A673 (cell line): ENCODE results near the gene SVOP. TPM values are rescaled to one million over a fixed set of nuclear protein-coding genes. Genes with fewer than 3 reads are reported as not detected.

Experiments
- BruUV-seq: library from RNA; stranded (reverse); fragments of 400-500 nt; replicated peaks from 2 replicates; lab custom pipeline; 2021; lab: Mats Ljungman, UMichigan
- CTCF ChIA-PET: fragments of 300-600 bp; sonication (Branson Sonifier 250); formaldehyde crosslinking; loops from one replicate; lab custom pipeline; 2022; ENCODE audit warnings: antibody characterized with exemption; lab: Charles Lee
- POLR2A ChIA-PET: fragments of 300-600 bp; sonication (Branson Sonifier 250); formaldehyde crosslinking; loops from one replicate; lab custom pipeline; 2022; ENCODE audit warnings: antibody characterized with exemption; ENCODE audit not compliant: low non-redundant PET; lab: Charles Lee
- DNase-seq: peaks from one replicate; pipeline ENCODE4 v3.0.0-alpha.2; 2015; ENCODE audit warnings: low spot score
- H3K27ac ChIP-seq: fragments of 200-600 bp; sonication (generic); 2 replicates; pipeline ENCODE4 v1.5.1; 2016; ENCODE audit warnings: mixed run types, low read depth, mild to moderate bottlenecking, mixed read lengths, antibody characterized with exemption, low read length; ENCODE audit not compliant: poor library complexity, severe bottlenecking
- H3K27me3 ChIP-seq: fragments of 200-600 bp; sonication (generic); replicated peaks from 2 replicates; pipeline ENCODE4 v1.6.1; 2017; ENCODE audit warnings: mixed run types, low read depth, mild to moderate bottlenecking, mixed read lengths, antibody characterized with exemption, low read length; ENCODE audit not compliant: insufficient read depth, poor library complexity
- H3K36me3 ChIP-seq: fragments of 200-600 bp; sonication (generic); 2 replicates; pipeline ENCODE4 v1.6.1; 2016; ENCODE audit warnings: mixed run types, mild to moderate bottlenecking, mixed read lengths, antibody characterized with exemption, low read length; ENCODE audit not compliant: insufficient read depth, poor library complexity, severe bottlenecking
- H3K4me1 ChIP-seq: fragments of 200-600 bp; sonication (generic); 2 replicates; pipeline ENCODE4 v1.6.1; 2017; ENCODE audit warnings: mixed run types, mild to moderate bottlenecking, mixed read lengths, antibody characterized with exemption, low read length; ENCODE audit not compliant: insufficient read depth, poor library complexity, severe bottlenecking
- H3K4me3 ChIP-seq: fragments of 200-600 bp; sonication (generic); 2 replicates; pipeline ENCODE4 v1.5.1; 2016; ENCODE audit warnings: low read depth, mixed run types, mild to moderate bottlenecking, mixed read lengths, low read length; ENCODE audit not compliant: poor library complexity, severe bottlenecking
- H3K9me3 ChIP-seq: fragments of 200-600 bp; sonication (generic); 2 replicates; pipeline ENCODE4 v1.6.1; 2016; ENCODE audit warnings: mixed run types, low read depth, mild to moderate bottlenecking, mixed read lengths, antibody characterized with exemption, low read length; ENCODE audit not compliant: poor library complexity, severe bottlenecking
- EZH2 ChIP-seq: fragments of 200-600 bp; sonication (generic); IDR thresholded peaks from 2 replicates; pipeline ENCODE4 v1.6.1; 2017; ENCODE audit warnings: borderline replicate concordance, low read depth, mild to moderate bottlenecking, mixed read lengths, antibody characterized with exemption, low read length; ENCODE audit not compliant: poor library complexity, severe bottlenecking
- intact Hi-C: fragments of 100-400 bp; cut with micrococcal nuclease; formaldehyde crosslinking; loops from one replicate; pipeline ENCODE4 v1.10.0; 2022; ENCODE audit not compliant: unreplicated experiment
- total RNA-seq: library from RNA; stranded (reverse); gene quantifications from 2 replicates; pipeline ENCODE4 v1.2.3, GENCODE V29; 2021
- TF ChIP-seq, protein P1 (sequence below): fragments of 300-800, 200-600 bp; sonication (generic); conservative IDR thresholded peaks from 2 replicates; pipeline ENCODE4 v1.5.1; 2017; ENCODE audit warnings: low read depth, mild to moderate bottlenecking, antibody characterized with exemption, low read length, moderate library complexity, mixed read lengths

The SVOP gene
- total RNA-seq, 1 experiment from 2014 or later, result not detected

DNA sequence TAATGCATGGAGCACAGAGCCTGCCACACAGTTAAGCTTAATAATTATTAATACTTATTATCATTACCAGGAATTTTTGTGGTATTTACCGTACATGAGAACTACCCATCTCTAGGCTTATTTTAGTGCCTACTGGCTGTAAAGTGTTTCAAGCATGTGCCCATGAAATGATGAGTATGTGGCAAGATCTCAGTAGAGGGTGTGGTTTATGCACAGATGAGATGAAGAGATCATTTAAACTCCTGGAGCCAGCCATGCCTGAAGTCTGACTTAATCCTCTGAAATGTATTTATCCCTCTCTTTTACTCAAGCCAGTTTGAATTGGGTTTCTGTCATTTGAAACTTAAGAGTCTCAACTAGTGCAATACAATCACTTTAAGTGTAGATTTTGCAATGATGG is 80.7 kb downstream of the SVOP start:
- CTCF ChIA-PET, result no interaction called here
- intact Hi-C loops, result no loop called here
- no peak for TF ChIP-seq EZH2
- TF ChIP-seq, protein P1, sequence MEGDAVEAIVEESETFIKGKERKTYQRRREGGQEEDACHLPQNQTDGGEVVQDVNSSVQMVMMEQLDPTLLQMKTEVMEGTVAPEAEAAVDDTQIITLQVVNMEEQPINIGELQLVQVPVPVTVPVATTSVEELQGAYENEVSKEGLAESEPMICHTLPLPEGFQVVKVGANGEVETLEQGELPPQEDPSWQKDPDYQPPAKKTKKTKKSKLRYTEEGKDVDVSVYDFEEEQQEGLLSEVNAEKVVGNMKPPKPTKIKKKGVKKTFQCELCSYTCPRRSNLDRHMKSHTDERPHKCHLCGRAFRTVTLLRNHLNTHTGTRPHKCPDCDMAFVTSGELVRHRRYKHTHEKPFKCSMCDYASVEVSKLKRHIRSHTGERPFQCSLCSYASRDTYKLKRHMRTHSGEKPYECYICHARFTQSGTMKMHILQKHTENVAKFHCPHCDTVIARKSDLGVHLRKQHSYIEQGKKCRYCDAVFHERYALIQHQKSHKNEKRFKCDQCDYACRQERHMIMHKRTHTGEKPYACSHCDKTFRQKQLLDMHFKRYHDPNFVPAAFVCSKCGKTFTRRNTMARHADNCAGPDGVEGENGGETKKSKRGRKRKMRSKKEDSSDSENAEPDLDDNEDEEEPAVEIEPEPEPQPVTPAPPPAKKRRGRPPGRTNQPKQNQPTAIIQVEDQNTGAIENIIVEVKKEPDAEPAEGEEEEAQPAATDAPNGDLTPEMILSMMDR, result no peak
- Histone ChIP-seq H3K27me3 (peaks cover 27% of the 10 kb centered on the region), H3K9me3 (no peaks in the 10 kb centered on the region), H3K36me3 (no peaks in the 10 kb centered on the region), H3K4me3 (no peak overlapping the region), H3K27ac (no peak overlapping the region), H3K4me1 (no peaks in the 10 kb centered on the region)
- BruUV-seq, result no TSS peak
- DNase-seq, result no peak
- POLR2A ChIA-PET, result no interaction called here

DNA sequence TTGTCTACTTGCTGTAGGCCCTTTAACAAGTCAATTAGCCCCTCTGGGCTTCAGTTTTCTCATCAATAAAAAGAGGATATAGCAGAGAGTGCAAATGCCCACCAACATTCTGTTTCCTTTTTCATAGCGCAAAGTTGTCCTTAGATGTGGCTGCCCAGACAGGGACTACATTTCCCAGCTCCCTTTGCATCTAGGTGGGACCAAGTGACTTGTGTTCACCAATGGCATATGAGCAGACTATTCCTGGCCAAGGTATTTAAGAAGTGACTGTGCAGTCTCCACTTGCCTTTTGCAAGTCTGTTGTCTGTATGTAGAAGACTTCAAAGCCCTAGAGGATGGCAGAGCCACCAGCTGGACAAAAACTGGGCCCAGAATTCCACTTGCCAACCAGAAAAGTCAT is 81.3 kb downstream of the SVOP start:
- H3K27ac ChIP-seq, result no peak overlapping the region
- intact Hi-C loops, result no loop called here
- peaks cover 32% of the 10 kb centered on the region for H3K27me3 ChIP-seq
- CTCF ChIA-PET, result no interaction called here
- TF ChIP-seq EZH2, result no peak
- TF ChIP-seq, protein P1, result no peak
- H3K9me3 ChIP-seq, result no peaks in the 10 kb centered on the region
- H3K4me1 ChIP-seq, result no peaks in the 10 kb centered on the region
- DNase-seq, result peak; percentile 10
- POLR2A ChIA-PET, result no interaction called here
- BruUV-seq, result no TSS peak
- no peaks in the 10 kb centered on the region for H3K36me3 ChIP-seq
- H3K4me3 ChIP-seq, result no peak overlapping the region

GRCh38 chr12:108938247-108938924 is 82.5 kb downstream of the SVOP start:
- Histone ChIP-seq H3K27ac (no peak overlapping the region), H3K9me3 (no peaks in the 10 kb centered on the region), H3K27me3 (peaks cover 41% of the 10 kb centered on the region), H3K4me1 (no peaks in the 10 kb centered on the region), H3K36me3 (no peaks in the 10 kb centered on the region), H3K4me3 (no peak overlapping the region)
- ChIA-PET CTCF (no interaction called here), POLR2A (no interaction called here)
- no peak for DNase-seq
- TF ChIP-seq, protein P1, result no peak
- TF ChIP-seq EZH2, result no peak
- no TSS peak for BruUV-seq
- intact Hi-C loops, result no loop called here
